Keratinocyte (primary cell): ENCODE data around the gene LBHD1.

ENCODE experiments used
- EZH2 ChIP-seq: IDR thresholded peaks from one replicate; pipeline ENCODE4 v1.6.1; 2012; ENCODE audit warnings: inconsistent platforms, mild to moderate bottlenecking, low read length, moderate library complexity
- TF ChIP-seq, protein P1 (sequence below), 3 experiments: IDR thresholded peaks in 1 of 3; conservative IDR thresholded peaks in 1 of 3; optimal IDR thresholded peaks in 1 of 3; 2 replicates in 2 of 3; 3 replicates in 1 of 3; pipeline versions ENCODE3 to v1.5.1; 2011; ENCODE audit warnings: low read length in 3 of 3, mild to moderate bottlenecking in 3 of 3, moderate library complexity in 2 of 3, control low read depth in 1 of 3, inconsistent platforms in 1 of 3; ENCODE audit not compliant: insufficient read depth in 2 of 3; ENCODE audit errors: extremely low read depth in 1 of 3

DNA sequence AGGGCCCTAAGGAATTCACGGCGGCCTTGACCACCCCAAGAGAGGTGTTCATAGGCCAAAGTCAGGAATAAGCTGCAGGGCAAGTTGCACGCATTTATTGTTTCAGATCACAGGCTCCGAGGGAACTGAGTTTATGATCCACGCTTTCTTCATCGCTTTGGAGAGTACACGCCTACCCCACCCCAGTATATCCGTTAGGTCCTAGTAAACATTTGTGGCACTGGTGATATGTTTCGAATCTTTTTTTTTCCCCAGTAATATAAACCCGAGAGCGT is 26.5 kb downstream of the LBHD1 start:
- TF ChIP-seq, protein P1, sequence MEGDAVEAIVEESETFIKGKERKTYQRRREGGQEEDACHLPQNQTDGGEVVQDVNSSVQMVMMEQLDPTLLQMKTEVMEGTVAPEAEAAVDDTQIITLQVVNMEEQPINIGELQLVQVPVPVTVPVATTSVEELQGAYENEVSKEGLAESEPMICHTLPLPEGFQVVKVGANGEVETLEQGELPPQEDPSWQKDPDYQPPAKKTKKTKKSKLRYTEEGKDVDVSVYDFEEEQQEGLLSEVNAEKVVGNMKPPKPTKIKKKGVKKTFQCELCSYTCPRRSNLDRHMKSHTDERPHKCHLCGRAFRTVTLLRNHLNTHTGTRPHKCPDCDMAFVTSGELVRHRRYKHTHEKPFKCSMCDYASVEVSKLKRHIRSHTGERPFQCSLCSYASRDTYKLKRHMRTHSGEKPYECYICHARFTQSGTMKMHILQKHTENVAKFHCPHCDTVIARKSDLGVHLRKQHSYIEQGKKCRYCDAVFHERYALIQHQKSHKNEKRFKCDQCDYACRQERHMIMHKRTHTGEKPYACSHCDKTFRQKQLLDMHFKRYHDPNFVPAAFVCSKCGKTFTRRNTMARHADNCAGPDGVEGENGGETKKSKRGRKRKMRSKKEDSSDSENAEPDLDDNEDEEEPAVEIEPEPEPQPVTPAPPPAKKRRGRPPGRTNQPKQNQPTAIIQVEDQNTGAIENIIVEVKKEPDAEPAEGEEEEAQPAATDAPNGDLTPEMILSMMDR (optimal IDR thresholded peaks at IDR 0.05 in 1 of 3, IDR thresholded peaks at IDR 0.05 in 1 of 3, conservative IDR thresholded peaks at IDR 0.05 in 1 of 3; ENCODE audit: extremely low read depth in 1 of 3, insufficient read depth in 2 of 3, low read length in 3 of 3): no peak
- TF ChIP-seq EZH2: no peak
